Heart left ventricle (tissue), 13 donors: ENCODE data around the gene CCDC92.

ENCODE experiments used
- CTCF ChIP-seq, 12 donors: fragments of 200-600 bp; sonication (generic) in 4 of 12; IDR thresholded peaks; one replicate each; pipeline versions ENCODE4 v1.5.0 to v1.8.0; 2018 to 2022; ENCODE audit warnings: antibody characterized with exemption in 12 of 12, mild to moderate bottlenecking in 5 of 12
- POLR2A ChIP-seq, 2 donors: fragments of 450-650 bp; IDR thresholded peaks; one replicate each; pipeline ENCODE4 v1.6.1; 2017; ENCODE audit warnings: antibody characterized with exemption in 2 of 2, mild to moderate bottlenecking in 2 of 2, moderate library complexity in 2 of 2
- donor health status: ischemic (EF 13 %, LVEDD 7.1; RV severe dilation, severe dysfunction).
- donor health status: DM: no; HTN: yes; CAD: no.
- donor health status: DM: no; HTN: no; CAD: no.
- donor health status: ischemic (EF 25% LVEDD 6.9; RV normal size, moderate dysfunction).
- donor health status: ischemic (EF 25% LVEDD 5.7; RV mildly dilated, moderate dysfunction).
- donor health status: ischemic (EF 35%, LVEDD 5.7; RV mildly dilated, moderate dysfunction).
- donor health status: nonischemic (EF 11% LVEDD 7.7; RV severe dilation, severe dysfunction).
- donor health status: DM: yes; HTN: yes; CAD: no.
- donor health status: PGD.
- donor health status: ischemic (EF 29% LVEDD 5.4; RV normal size, mild dysfunction).
- donor health status: nonischemic (EF 23%, LVEDD 6.1; RV moderate dilation, normal function).

- TF ChIP-seq CTCF (IDR thresholded peaks at IDR 0.05) (no peak), POLR2A (IDR thresholded peaks at IDR 0.05) (no peak)
These were observed 65.8 kb downstream of the CCDC92 start for GRCh38 chr12:123906711-123907420.
